ENCODE results near the gene DKK2. TPM values are rescaled to one million over a fixed set of nuclear protein-coding genes. Genes with fewer than 3 reads are reported as not detected.

The DKK2 gene
- total RNA-seq, 2 experiments from 2014 or later: not detected

DNA sequence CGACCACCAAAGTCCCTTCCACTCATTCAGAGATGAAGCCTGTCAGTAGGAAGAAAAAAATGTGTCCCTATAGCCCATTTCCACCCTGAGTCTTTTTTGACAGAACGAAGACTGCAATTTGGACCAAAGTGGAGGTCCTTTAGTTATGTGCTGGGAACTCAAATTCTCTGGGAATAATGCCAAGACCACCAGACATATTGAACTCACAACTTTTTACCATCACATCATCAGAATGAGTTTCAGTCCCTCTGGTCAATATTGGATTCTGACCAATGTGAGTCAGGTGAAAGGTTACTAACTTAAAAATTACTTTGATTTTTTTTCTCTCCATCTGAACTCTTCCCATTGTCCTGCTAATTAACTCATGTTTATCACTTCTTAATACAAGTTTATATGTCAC, 128.9 kb downstream of the DKK2 start:
- H3K36me3 Mint-ChIP-seq: no peaks in the 10 kb centered on the region
- H3K27me3 Mint-ChIP-seq: no peaks in the 10 kb centered on the region
- H3K9me3 Mint-ChIP-seq: no peaks in the 10 kb centered on the region
- no peaks in the 10 kb centered on the region for H3K4me1 Mint-ChIP-seq
- no peak for DNase-seq
- no peak overlapping the region for H3K4me3 Mint-ChIP-seq
- no peak overlapping the region for H3K27ac Mint-ChIP-seq

DNA sequence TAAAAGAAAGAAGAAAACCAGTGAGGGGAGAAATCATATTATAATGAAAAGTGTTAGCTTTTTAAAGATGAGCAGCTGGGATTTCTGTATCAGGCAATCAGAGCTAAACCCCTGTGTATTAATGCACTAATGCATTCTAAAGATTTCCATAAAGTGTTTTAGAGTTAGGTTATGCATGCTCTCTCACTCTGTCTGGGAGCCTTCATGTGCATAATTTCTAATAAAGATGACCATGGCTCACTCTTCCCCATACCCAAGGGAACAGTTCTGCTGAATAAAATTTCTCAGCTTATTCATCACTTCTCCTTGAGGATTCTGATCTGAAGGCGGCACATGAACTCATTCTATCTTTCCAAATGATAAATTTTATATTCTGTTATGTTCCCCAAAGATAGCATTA, 129.4 kb downstream of the DKK2 start:
- Mint-ChIP-seq H3K27me3 (no peaks in the 10 kb centered on the region), H3K4me1 (no peaks in the 10 kb centered on the region), H3K36me3 (no peaks in the 10 kb centered on the region), H3K9me3 (peaks cover 1% of the 10 kb centered on the region), H3K4me3 (no peak overlapping the region), H3K27ac (no peak overlapping the region)
- no peak for DNase-seq

DNA sequence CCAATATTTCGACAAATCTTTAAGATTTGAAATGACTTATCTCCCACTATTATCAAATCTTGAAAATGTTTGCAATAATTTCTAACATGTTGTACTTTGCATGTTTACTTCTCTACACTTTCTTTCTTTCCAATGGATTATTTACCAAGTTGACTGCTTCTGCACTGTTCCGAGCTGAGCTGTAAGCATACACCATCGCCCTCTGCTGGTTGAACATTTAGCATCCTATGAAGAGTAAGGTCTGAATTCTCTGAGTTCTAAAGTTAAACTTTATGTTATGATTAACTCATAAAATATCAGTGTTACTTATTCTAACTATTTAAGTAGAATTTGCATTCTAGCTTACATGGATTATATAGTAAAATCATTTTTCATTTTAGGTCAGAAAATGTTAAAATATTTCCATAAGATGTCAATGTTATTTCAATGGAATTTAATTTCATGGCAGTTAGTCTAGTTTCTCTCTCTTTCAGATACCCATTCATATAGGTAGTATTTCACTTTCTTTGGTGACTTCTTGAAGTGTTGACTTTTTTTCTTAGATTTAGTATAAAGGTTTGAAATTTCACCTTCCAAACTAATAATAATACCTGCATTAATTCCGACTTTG, 137.4 kb downstream of the DKK2 start:
- Mint-ChIP-seq H3K36me3 (no peaks in the 10 kb centered on the region), H3K9me3 (peaks cover 8% of the 10 kb centered on the region), H3K4me3 (no peak overlapping the region), H3K27ac (no peak overlapping the region), H3K4me1 (no peaks in the 10 kb centered on the region), H3K27me3 (no peaks in the 10 kb centered on the region)
- DNase-seq: no peak

DNA sequence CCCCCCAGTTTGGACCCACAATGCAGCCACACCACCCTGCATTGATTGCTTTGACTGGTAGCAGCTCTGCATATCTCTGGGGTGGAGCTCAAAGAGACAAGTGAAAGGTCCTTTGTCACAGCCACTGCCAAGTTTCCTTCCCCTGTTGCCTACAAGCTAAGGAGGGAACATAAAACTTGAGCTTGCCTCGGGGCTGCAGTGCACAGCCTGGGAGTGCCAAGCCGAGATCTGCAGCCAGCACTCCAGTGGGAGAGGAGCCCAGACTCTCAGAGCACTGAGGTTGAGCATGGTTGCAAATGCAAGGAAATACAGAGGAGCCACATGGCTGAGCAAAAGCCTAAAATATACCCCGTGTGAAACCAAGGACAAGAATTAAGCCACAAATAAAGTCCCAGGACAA, 142.2 kb downstream of the DKK2 start:
- H3K9me3 Mint-ChIP-seq: peaks cover 7% of the 10 kb centered on the region
- H3K27me3 Mint-ChIP-seq: no peaks in the 10 kb centered on the region

DNA sequence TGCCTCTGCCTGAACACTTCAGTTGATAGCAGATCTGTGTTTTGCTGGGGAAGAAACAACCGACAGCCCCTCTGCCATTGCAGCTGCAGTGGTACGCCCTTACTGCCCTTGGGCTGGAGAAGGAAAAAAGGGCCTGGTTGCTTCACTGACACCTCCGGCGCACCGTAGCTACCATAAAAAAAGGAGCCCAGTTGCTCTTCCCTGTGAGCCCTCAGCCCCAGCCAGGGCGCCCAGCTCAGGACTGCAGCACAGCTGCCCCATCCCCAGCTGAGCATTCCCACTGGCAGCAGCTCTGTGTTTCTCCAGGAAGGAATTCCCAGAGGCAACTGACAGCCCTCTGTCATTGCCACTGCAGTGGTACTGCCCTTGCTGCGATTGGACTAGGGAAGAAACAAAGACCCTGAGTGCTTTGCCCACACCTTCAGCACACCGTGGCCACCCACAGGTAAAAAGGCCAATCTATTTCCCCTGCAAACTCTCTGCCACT, 142.7 kb downstream of the DKK2 start:
- Mint-ChIP-seq H3K27me3 (no peaks in the 10 kb centered on the region), H3K4me1 (no peaks in the 10 kb centered on the region), H3K27ac (no peak overlapping the region), H3K36me3 (no peaks in the 10 kb centered on the region), H3K4me3 (no peak overlapping the region), H3K9me3 (peaks cover 5% of the 10 kb centered on the region)
- DNase-seq: no peak

More for the DNA sequence above, 142.2 kb downstream of the DKK2 start:
- Mint-ChIP-seq H3K36me3 (no peaks in the 10 kb centered on the region), H3K4me1 (no peaks in the 10 kb centered on the region), H3K27ac (no peak overlapping the region), H3K4me3 (no peak overlapping the region)
- no peak for DNase-seq

DNA sequence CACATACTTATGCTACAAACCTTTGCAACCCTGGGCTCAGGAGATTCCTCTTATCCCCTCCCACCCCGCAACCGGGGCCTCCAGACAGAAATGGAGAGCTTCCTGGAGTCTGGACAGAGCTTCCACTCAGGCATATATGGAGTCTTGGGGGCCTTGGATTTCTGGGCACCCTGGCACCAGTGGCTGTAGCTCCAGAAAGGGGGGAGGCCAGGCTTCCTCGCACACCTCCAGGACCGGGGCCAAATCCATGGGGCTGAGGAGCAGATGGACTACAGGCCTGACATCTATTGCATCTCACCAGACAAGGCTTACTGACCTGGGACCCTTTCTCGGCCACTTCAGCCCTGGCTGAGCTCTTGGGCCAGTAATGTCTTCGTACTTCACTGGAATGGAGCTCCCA, 143.3 kb downstream of the DKK2 start:
- Mint-ChIP-seq H3K27me3 (no peaks in the 10 kb centered on the region), H3K27ac (no peak overlapping the region), H3K36me3 (no peaks in the 10 kb centered on the region), H3K4me1 (no peaks in the 10 kb centered on the region), H3K9me3 (peaks cover 4% of the 10 kb centered on the region), H3K4me3 (no peak overlapping the region)
- no peak for DNase-seq

DNA sequence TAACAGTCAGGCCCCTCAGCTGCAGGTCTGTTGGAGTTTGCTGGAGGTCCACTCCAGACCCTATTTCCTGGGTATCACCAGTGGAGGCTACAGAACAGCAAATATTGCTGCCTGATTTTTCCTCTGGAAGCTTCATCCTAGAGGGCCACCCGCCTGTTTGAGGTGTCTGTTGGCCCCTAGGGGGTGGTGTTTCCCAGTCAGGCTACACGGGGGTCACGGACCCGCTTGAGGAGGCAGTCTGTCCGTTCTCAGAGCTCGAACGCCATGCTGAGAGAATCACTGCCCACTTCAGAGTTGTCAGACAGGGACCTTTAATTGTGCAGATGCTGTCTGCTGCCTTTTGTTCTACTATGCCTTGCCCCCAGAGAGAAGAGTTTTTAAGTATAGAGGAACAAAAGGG, 160.8 kb downstream of the DKK2 start:
- Mint-ChIP-seq H3K9me3 (peaks cover 4% of the 10 kb centered on the region), H3K4me1 (no peaks in the 10 kb centered on the region), H3K36me3 (no peaks in the 10 kb centered on the region), H3K27ac (no peak overlapping the region), H3K27me3 (no peaks in the 10 kb centered on the region), H3K4me3 (no peak overlapping the region)
- no peak for DNase-seq
